ENCODE results near the gene KRTAP12-2.
"Not testable (repeated sequence)": the region's sequence is repeated elsewhere in the genome, so short reads cannot be mapped to it uniquely, and the experiment has no call there.

KRTAP12-2 gene

GRCh38 chr21:44646366-44647221, 20.1 kb downstream of the KRTAP12-2 start, which contains the start of gene KRTAP10-11:
Gene KRTAP10-11 (plus strand): TSS chr21:44646414. CDS start chr21:44646459, 45 bp downstream.
- Histone ChIP-seq H4K91ac (ENCODE audit: low read length) (peak within 1 kb of the TSS; percentile 10), H3K9me3 (ENCODE audit: control insufficient read depth, low read length) (peaks cover 29% of the 10 kb centered on the region)
- not testable (repeated sequence) for H3K79me1 ChIP-seq (replicated peaks; ENCODE audit: low read length, poor library complexity, severe bottlenecking); H3K4me1 ChIP-seq (ENCODE audit: control insufficient read depth, insufficient read depth, low read depth, low read length); H2BK15ac ChIP-seq (ENCODE audit: low read depth, poor library complexity, severe bottlenecking); H3K9ac ChIP-seq (ENCODE audit: low read length); H3K18ac ChIP-seq (ENCODE audit: low read depth in 1 of 2, low read length in 2 of 2); H3K4me3 ChIP-seq (ENCODE audit: insufficient read depth in 1 of 2, low read depth in 1 of 2, low read length in 2 of 2); DNase-seq; H3K4me2 ChIP-seq (ENCODE audit: low read length, poor library complexity, severe bottlenecking); H2AK5ac ChIP-seq (ENCODE audit: low read length, severe bottlenecking); H2BK12ac ChIP-seq (ENCODE audit: low read length in 2 of 2); H3K27ac ChIP-seq (ENCODE audit: low read length, poor library complexity, severe bottlenecking); H2BK5ac ChIP-seq (ENCODE audit: low read depth, low read length, poor library complexity, severe bottlenecking); H3K23ac ChIP-seq (ENCODE audit: low read length in 2 of 2); H2BK120ac ChIP-seq (ENCODE audit: low read depth, low read length); H3K27me3 ChIP-seq (ENCODE audit: control insufficient read depth in 1 of 2, insufficient read depth in 1 of 2, low read length in 2 of 2); H4K8ac ChIP-seq (ENCODE audit: low read length); H3K36me3 ChIP-seq (ENCODE audit: control insufficient read depth in 1 of 2, insufficient read depth in 2 of 2, low read depth in 1 of 2, low read length in 2 of 2); H3K14ac ChIP-seq (ENCODE audit: low read length in 2 of 2); H3K4ac ChIP-seq (ENCODE audit: low read depth in 1 of 2, low read length in 2 of 2); H2AFZ ChIP-seq (ENCODE audit: low read depth, low read length)
- 77% methylated on average over 21 of the region's 21 CpGs for WGBS

- no peak overlapping the region for H2BK15ac ChIP-seq (ENCODE audit: low read depth, poor library complexity, severe bottlenecking)
- H3K27me3 ChIP-seq (ENCODE audit: control insufficient read depth in 1 of 2, insufficient read depth in 1 of 2, low read length in 2 of 2) = peaks cover 3 to 10% of the 10 kb centered on the region in 2 experiments
- H4K8ac ChIP-seq (ENCODE audit: low read length) = no peak overlapping the region
- H3K4ac ChIP-seq (ENCODE audit: low read depth in 1 of 2, low read length in 2 of 2) = no peak overlapping the region
- no CpG with 5 or more reads among the region's 2 CpGs for WGBS
- no peak overlapping the region for H2BK120ac ChIP-seq (ENCODE audit: low read depth, low read length)
- no peak overlapping the region for H2AK5ac ChIP-seq (ENCODE audit: low read length, severe bottlenecking)
- H4K91ac ChIP-seq (ENCODE audit: low read length) = no peak overlapping the region
- no peak overlapping the region for H3K27ac ChIP-seq (ENCODE audit: low read length, poor library complexity, severe bottlenecking)
- no peaks in the 10 kb centered on the region for H3K4me1 ChIP-seq (ENCODE audit: control insufficient read depth, insufficient read depth, low read depth, low read length)
- H3K14ac ChIP-seq (ENCODE audit: low read length in 2 of 2) = no peak overlapping the region
- no peak overlapping the region for H2BK5ac ChIP-seq (ENCODE audit: low read depth, low read length, poor library complexity, severe bottlenecking)
- no peak overlapping the region for H3K23ac ChIP-seq (ENCODE audit: low read length in 2 of 2)
- H3K36me3 ChIP-seq (ENCODE audit: control insufficient read depth in 1 of 2, insufficient read depth in 2 of 2, low read depth in 1 of 2, low read length in 2 of 2) = no peaks in the 10 kb centered on the region
- H3K4me2 ChIP-seq (ENCODE audit: low read length, poor library complexity, severe bottlenecking) = no peak overlapping the region
- no peak overlapping the region for H3K18ac ChIP-seq (ENCODE audit: low read depth in 1 of 2, low read length in 2 of 2)
- H2BK12ac ChIP-seq (ENCODE audit: low read length in 2 of 2) = no peak overlapping the region
- H3K4me3 ChIP-seq (ENCODE audit: insufficient read depth in 1 of 2, low read depth in 1 of 2, low read length in 2 of 2) = no peak overlapping the region
- DNase-seq = no peak
- no peak overlapping the region for H2AFZ ChIP-seq (ENCODE audit: low read depth, low read length)
- no peaks in the 10 kb centered on the region for H3K79me1 ChIP-seq (replicated peaks; ENCODE audit: low read length, poor library complexity, severe bottlenecking)
- H3K9me3 ChIP-seq (ENCODE audit: control insufficient read depth, low read length) = peaks cover 43% of the 10 kb centered on the region
- H3K9ac ChIP-seq (ENCODE audit: low read length) = no peak overlapping the region
These were observed 21.8 kb downstream of the KRTAP12-2 start for GRCh38 chr21:44644878-44645277.

- no peak overlapping the region for H2BK12ac ChIP-seq (ENCODE audit: low read length in 2 of 2)
- no peak overlapping the region for H3K4ac ChIP-seq (ENCODE audit: low read depth in 1 of 2, low read length in 2 of 2)
- no peak overlapping the region for H2BK120ac ChIP-seq (ENCODE audit: low read depth, low read length)
- H4K8ac ChIP-seq (ENCODE audit: low read length) = no peak overlapping the region
- no peak overlapping the region for H3K18ac ChIP-seq (ENCODE audit: low read depth in 1 of 2, low read length in 2 of 2)
- no peaks in the 10 kb centered on the region for H3K4me1 ChIP-seq (ENCODE audit: control insufficient read depth, insufficient read depth, low read depth, low read length)
- H3K27ac ChIP-seq (ENCODE audit: low read length, poor library complexity, severe bottlenecking) = no peak overlapping the region
- no peak overlapping the region for H3K9ac ChIP-seq (ENCODE audit: low read length)
- no peak overlapping the region for H2AFZ ChIP-seq (ENCODE audit: low read depth, low read length)
- peaks cover 46% of the 10 kb centered on the region for H3K9me3 ChIP-seq (ENCODE audit: control insufficient read depth, low read length)
- H2BK5ac ChIP-seq (ENCODE audit: low read depth, low read length, poor library complexity, severe bottlenecking) = no peak overlapping the region
- H3K4me3 ChIP-seq (ENCODE audit: insufficient read depth in 1 of 2, low read depth in 1 of 2, low read length in 2 of 2) = no peak overlapping the region
- no peak overlapping the region for H2BK15ac ChIP-seq (ENCODE audit: low read depth, poor library complexity, severe bottlenecking)
- H3K4me2 ChIP-seq (ENCODE audit: low read length, poor library complexity, severe bottlenecking) = no peak overlapping the region
- WGBS = 77% methylated on average over 13 of the region's 14 CpGs
- no peak overlapping the region for H3K14ac ChIP-seq (ENCODE audit: low read length in 2 of 2)
- no peaks in the 10 kb centered on the region for H3K36me3 ChIP-seq (ENCODE audit: control insufficient read depth in 1 of 2, insufficient read depth in 2 of 2, low read depth in 1 of 2, low read length in 2 of 2)
- H4K91ac ChIP-seq (ENCODE audit: low read length) = no peak overlapping the region
- no peak overlapping the region for H2AK5ac ChIP-seq (ENCODE audit: low read length, severe bottlenecking)
- H3K23ac ChIP-seq (ENCODE audit: low read length in 2 of 2) = no peak overlapping the region
- H3K79me1 ChIP-seq (replicated peaks; ENCODE audit: low read length, poor library complexity, severe bottlenecking) = no peaks in the 10 kb centered on the region
- peaks cover 3 to 10% of the 10 kb centered on the region in 2 experiments for H3K27me3 ChIP-seq (ENCODE audit: control insufficient read depth in 1 of 2, insufficient read depth in 1 of 2, low read length in 2 of 2)
- DNase-seq = no peak
These were observed 22.9 kb downstream of the KRTAP12-2 start for GRCh38 chr21:44643741-44644310.

DNA sequence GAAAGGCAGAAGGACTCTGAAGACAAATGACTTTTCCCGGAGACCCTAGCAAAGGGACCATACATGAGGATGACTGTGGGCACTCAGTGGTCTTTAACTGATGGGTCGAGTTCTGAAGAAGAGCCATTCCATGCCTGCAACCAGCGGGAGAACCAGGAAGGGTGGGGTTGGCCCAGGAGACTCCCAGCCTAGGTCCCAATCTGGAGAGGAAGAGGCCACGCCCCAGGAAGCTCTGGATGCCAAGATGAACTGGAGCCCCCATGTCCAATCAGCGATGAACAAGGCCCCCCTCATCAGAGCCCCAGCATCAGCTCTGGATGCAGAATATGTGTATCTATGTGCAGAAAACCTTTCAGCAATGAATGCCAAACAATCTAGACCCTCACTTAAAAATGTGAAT, 26.0 kb downstream of the KRTAP12-2 start:
- Histone ChIP-seq H2BK120ac (ENCODE audit: low read depth, low read length) (no peak overlapping the region), H3K9me3 (ENCODE audit: control insufficient read depth, low read length) (peaks cover 46% of the 10 kb centered on the region), H3K14ac (ENCODE audit: low read length in 2 of 2) (no peak overlapping the region), H3K4me1 (ENCODE audit: control insufficient read depth, insufficient read depth, low read depth, low read length) (no peaks in the 10 kb centered on the region), H4K8ac (ENCODE audit: low read length) (no peak overlapping the region), H3K18ac (ENCODE audit: low read depth in 1 of 2, low read length in 2 of 2) (no peak overlapping the region), H3K9ac (ENCODE audit: low read length) (no peak overlapping the region), H3K23ac (ENCODE audit: low read length in 2 of 2) (no peak overlapping the region), H3K36me3 (ENCODE audit: control insufficient read depth in 1 of 2, insufficient read depth in 2 of 2, low read depth in 1 of 2, low read length in 2 of 2) (no peaks in the 10 kb centered on the region), H3K79me1 (replicated peaks; ENCODE audit: low read length, poor library complexity, severe bottlenecking) (no peaks in the 10 kb centered on the region), H3K4ac (ENCODE audit: low read depth in 1 of 2, low read length in 2 of 2) (no peak overlapping the region), H2BK15ac (ENCODE audit: low read depth, poor library complexity, severe bottlenecking) (no peak overlapping the region), H3K27me3 (ENCODE audit: control insufficient read depth in 1 of 2, insufficient read depth in 1 of 2, low read length in 2 of 2) (peaks cover 0 to 14% of the 10 kb centered on the region in 2 experiments), H2BK5ac (ENCODE audit: low read depth, low read length, poor library complexity, severe bottlenecking) (no peak overlapping the region), H2AK5ac (ENCODE audit: low read length, severe bottlenecking) (no peak overlapping the region), H2AFZ (ENCODE audit: low read depth, low read length) (no peak overlapping the region), H2BK12ac (ENCODE audit: low read length in 2 of 2) (no peak overlapping the region), H3K27ac (ENCODE audit: low read length, poor library complexity, severe bottlenecking) (no peak overlapping the region), H3K4me3 (ENCODE audit: insufficient read depth in 1 of 2, low read depth in 1 of 2, low read length in 2 of 2) (no peak overlapping the region), H3K4me2 (ENCODE audit: low read length, poor library complexity, severe bottlenecking) (no peak overlapping the region), H4K91ac (ENCODE audit: low read length) (no peak overlapping the region)
- 59% methylated on average over 4 of the region's 5 CpGs for WGBS
- no peak for DNase-seq
